HG02840 (cell line): ENCODE measurements around the gene NINL.

Experiments used
- ATAC-seq: cut with Tn5 transposase; IDR thresholded peaks from one replicate; pipeline ENCODE4 v1.9.1; 2021; ENCODE audit warnings: mild to moderate bottlenecking, moderate library complexity, moderate number of reproducible peaks; ENCODE audit not compliant: unreplicated experiment, low FRiP score

NINL gene

GRCh38 chr20:25535762-25536161, 49.6 kb downstream of the NINL start:
- ATAC-seq = no peak

GRCh38 chr20:25534845-25535244, 50.5 kb downstream of the NINL start:
- no peak for ATAC-seq

- no peak for ATAC-seq
Measured at GRCh38 chr20:25533920-25534700, 51.2 kb downstream of the NINL start.

- ATAC-seq = no peak
Measured at GRCh38 chr20:25532971-25533391, 52.4 kb downstream of the NINL start.

- no peak for ATAC-seq
Measured at GRCh38 chr20:25532015-25532751, 53.1 kb downstream of the NINL start.

GRCh38 chr20:25529295-25529951, 55.9 kb downstream of the NINL start:
- no peak for ATAC-seq

- ATAC-seq = no peak
Measured at GRCh38 chr20:25527949-25528348, 57.4 kb downstream of the NINL start.

- ATAC-seq = no peak
Measured at GRCh38 chr20:25526446-25526845, 58.9 kb downstream of the NINL start.

GRCh38 chr20:25525867-25526266, 59.5 kb downstream of the NINL start:
- no peak for ATAC-seq

GRCh38 chr20:25525295-25525694, 60.0 kb downstream of the NINL start:
- ATAC-seq = no peak

GRCh38 chr20:25521382-25521781, 63.9 kb downstream of the NINL start:
- no peak for ATAC-seq

- no peak for ATAC-seq
Measured at GRCh38 chr20:25517124-25517523, 68.2 kb downstream of the NINL start.

GRCh38 chr20:25514747-25515340, 70.5 kb downstream of the NINL start:
- ATAC-seq = no peak

GRCh38 chr20:25514195-25514594, 71.1 kb downstream of the NINL start:
- ATAC-seq = no peak

- no peak for ATAC-seq
Measured at GRCh38 chr20:25512709-25513108, 72.6 kb downstream of the NINL start.

- no peak for ATAC-seq
Measured at GRCh38 chr20:25511183-25511582, 74.1 kb downstream of the NINL start.

GRCh38 chr20:25510721-25511120, 74.6 kb downstream of the NINL start:
- ATAC-seq = no peak

GRCh38 chr20:25510202-25510601, 75.1 kb downstream of the NINL start:
- ATAC-seq = no peak

- no peak for ATAC-seq
Measured at GRCh38 chr20:25509084-25509483, 76.2 kb downstream of the NINL start.

- no peak for ATAC-seq
Measured at GRCh38 chr20:25508083-25508770, 77.1 kb downstream of the NINL start.
